Activated gamma-delta T cell treated with anti-CD3 and anti-CD28 coated beads, Interleukin-2, amount 50 U/mL, for 16 hours (primary cell): ENCODE measurements around the gene FAM234A.

Source experiments
- DNase-seq: peaks from one replicate; pipeline ENCODE4 v3.0.0-alpha.2; 2020; ENCODE audit warnings: low read depth

The FAM234A gene

DNA sequence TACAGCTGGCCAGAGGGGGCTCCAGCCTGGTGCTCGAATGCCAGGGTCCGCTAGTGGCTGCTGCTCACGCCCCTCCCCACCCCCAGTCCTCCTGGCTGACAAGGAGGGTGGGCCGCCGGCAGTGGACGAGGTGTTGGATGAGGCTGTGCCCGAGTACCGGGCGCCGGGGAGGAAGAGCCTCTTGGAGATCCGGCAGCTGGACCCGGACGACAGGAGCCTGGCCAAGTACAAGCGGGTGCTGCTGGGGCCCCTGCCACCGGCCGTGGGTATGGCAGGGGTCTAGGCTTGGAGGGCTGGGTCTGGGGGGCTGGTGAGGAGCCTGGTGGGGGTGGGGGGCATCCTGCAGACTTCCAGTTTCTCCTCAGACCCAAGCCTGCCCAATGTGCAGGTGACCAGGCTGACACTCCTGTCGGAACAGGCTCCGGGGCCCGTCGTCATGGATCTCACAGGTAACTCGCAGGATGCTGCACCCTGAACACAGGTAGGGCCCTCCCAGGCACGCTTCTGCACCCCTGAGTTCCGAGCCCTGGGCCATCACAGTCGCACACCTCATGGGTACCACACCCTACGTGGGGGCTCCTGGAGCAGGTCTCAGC, 47.1 kb downstream of the FAM234A start:
- DNase-seq = no peak

DNA sequence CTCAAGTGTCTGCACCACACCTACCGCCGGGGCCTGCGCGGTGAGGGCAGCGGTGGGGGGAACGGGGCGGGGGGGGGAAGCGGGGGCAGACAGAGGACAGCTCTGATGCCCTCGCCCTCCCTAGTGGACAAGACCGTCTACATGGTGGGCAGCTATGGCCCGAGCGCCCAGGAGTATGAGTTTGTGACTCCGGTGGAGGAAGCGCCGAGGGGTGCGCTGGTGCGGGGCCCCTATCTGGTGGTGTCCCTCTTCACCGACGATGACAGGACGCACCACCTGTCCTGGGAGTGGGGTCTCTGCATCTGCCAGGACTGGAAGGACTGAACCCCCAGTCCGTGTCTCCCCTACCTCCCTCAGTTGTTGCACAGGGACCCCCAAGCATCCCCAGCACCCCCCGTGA, 47.9 kb downstream of the FAM234A start:
- no peak for DNase-seq

DNA sequence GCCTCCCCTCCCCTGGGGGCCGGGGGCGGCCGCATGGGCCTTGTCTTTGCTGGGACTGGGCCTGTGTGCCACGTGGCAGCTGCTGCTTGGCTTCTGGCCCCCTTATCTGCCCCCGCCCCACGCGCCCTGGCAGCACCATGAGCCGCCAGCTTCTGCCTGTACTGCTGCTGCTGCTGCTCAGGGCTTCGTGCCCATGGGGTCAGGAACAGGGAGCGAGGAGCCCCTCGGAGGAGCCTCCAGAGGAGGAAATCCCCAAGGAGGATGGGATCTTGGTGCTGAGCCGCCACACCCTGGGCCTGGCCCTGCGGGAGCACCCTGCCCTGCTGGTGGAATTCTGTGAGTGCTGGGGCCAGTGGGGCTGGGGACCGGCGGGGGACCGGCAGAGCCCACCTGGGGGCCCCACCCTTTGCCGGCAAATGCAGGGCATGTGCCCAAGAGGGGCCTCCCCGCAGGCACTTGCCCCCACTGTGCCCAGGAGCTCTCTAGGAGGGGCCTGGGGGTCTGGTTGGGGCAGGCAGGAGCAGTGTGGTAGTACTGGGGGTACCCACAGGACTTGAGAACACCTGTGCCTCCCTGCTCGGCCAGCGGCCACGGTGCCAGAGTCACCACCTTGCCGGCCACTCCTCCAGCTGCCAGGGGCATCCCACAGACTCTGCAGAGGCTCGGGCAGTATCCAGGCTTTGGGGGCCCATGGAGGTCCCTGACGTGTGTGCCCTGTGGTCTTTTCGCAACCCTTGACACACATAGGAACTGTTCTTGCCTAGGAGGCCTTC, 48.6 kb downstream of the FAM234A start, which contains the start of gene PDIA2:
Gene PDIA2 (plus strand): TSS at position 132 of the 773 bp plus-strand sequence. CDS start 6 bp downstream, at position 138.
- no peak for DNase-seq

DNA sequence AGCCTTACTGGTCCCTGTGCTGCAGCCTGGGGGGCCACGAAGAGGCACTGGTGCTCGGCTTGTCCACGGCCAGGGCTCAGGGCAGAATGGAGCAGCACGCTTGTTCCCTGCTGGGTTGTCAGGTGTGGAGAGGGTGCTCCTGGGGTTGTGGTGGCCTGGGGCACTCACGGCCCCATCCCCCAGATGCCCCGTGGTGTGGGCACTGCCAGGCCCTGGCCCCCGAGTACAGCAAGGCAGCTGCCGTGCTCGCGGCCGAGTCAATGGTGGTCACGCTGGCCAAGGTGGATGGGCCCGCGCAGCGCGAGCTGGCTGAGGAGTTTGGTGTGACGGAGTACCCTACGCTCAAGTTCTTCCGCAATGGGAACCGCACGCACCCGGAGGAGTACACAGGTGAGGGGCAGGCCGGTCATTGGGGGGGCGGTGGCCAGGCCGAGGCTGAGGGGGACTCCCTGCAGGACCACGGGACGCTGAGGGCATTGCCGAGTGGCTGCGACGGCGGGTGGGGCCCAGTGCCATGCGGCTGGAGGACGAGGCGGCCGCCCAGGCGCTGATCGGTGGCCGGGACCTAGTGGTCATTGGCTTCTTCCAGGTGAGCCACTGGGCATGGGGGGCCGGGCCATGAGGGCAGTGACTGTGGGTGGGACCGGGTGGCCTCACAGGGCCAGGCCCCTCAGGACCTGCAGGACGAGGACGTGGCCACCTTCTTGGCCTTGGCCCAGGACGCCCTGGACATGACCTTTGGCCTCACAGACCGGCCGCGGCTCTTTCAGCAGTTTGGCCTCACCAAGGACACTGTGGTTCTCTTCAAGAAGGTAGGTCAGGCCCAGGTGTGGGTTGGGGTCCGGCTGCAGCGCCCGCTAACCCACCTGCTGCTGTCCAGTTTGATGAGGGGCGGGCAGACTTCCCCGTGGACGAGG, 49.8 kb downstream of the FAM234A start:
- no peak for DNase-seq

DNA sequence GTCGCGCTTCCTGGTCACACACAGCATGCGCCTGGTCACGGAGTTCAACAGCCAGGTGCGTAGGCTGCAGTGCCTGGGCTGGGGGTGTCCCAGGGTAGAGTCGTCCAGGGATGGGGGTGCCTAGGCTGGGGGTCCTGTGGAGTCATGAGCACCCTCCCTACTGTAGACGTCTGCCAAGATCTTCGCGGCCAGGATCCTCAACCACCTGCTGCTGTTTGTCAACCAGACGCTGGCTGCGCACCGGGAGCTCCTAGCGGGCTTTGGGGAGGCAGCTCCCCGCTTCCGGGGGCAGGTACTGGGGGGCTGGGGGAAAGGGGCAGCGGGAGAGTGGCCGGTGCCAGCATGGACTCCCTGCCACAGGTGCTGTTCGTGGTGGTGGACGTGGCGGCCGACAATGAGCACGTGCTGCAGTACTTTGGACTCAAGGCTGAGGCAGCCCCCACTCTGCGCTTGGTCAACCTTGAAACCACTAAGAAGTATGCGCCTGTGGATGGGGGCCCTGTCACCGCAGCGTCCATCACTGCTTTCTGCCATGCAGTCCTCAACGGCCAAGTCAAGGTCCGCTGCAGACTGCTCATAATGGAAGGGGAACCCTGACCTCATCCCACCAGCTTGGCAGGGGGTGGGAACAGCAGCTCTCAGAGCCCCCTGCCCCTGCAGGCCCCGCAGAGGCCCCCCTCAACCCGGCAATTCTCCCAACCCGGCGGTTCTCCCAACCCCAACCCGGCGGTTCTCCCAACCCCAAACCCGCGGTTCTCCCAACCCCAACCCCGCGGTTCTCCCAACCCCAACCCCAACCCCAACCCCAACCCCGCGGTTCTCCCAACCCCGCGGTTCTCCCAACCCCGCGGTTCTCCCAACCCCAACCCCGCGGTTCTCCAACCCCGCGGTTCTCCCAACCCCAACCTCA, 50.8 kb downstream of the FAM234A start:
- no peak for DNase-seq

DNA sequence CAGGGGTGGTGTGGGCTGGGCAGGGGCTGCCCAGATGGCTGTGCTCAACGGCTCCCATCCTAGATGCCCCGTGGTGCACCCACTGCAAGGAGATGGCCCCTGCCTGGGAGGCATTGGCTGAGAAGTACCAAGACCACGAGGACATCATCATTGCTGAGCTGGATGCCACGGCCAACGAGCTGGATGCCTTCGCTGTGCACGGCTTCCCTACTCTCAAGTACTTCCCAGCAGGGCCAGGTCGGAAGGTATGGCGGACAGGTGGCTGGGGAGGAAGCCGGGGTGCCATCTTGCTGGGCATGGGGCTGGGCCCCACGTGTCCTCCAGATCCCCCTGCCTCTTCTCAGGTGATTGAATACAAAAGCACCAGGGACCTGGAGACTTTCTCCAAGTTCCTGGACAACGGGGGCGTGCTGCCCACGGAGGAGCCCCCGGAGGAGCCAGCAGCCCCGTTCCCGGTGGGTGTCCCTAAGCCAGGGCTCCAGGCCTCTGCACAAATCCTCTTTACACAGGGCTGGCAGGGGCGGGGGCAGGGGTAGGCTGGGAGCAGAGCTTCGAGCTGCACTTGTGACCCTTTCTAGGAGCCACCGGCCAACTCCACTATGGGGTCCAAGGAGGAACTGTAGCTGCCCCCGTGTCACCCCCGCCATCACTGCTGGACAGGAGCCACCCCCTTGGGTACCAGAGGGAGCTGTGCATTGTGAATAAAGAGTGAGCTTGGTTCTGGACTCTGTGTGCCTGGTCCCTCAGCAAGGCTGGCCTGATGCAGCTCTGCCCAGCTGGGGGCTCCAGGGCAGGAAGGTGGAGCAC, 52.1 kb downstream of the FAM234A start:
- DNase-seq = no peak

DNA sequence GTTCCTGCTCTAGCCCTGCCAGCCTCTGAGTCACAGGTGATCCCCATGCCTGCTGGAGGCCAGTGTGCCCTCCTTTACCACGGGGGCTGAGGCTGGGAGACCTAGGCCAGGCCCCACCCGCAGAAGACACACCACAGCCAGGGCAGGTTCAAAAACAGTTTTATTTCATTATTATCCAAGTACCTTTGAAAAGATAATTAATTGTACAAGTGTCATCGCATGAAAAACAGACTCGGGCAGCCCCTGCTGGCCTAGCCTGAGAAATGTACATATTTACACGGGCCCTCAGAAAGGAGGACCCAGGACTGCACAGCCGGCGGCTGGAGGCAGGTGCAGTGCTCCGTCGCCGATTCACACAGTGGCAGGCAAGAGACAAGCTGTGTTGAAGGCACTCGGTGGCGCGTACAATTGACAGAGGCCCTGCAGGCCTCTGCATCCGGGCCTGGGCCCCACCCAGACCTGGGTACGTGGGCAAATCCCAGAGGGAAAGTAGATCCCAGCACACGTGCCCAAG, 52.7 kb downstream of the FAM234A start:
- no peak for DNase-seq

DNA sequence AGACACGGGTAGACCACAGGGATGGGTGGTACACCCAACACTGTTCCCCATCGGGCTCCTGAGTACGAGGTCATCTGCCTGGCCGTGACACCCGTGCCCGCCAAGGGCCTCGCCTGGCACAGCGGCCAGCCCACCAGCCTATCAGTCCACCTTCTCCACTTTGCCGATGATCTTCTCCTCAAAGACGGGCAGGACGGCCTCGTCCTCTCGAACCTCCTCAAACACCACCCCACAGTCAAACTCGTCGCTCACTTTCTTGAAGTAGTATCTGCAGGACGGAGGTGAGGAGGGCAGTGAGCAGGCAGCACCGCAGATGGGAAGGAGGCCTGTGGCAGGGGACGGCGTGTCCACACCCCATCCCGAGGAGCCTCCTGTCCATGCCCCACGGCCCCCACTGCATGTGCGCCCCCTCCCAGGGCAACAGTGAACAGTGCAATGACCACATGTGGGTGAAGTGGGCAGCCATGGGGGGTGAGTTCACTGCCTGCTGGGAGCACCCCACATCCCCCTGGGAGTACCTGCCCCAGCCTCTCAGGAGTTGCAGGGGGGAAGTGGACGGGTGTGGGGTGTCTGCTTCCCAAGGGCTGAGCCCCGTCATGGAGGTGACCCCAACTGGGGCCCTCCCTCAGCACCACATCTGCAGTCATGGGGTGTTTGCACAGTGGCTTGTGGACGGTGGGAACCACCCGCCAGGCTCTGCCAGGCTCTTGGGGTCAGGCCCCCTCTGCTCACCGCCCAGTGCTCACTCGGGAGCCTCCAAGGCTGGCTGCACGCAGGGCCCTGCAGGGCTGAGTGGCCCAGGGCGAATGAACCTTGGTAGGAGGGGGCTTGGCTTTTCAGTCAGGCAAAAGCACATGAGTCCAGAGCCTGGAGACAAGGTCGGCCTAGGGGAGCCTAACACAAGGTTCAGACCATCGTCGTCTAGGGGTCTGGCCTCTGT, 53.6 kb downstream of the FAM234A start:
- no peak for DNase-seq

DNA sequence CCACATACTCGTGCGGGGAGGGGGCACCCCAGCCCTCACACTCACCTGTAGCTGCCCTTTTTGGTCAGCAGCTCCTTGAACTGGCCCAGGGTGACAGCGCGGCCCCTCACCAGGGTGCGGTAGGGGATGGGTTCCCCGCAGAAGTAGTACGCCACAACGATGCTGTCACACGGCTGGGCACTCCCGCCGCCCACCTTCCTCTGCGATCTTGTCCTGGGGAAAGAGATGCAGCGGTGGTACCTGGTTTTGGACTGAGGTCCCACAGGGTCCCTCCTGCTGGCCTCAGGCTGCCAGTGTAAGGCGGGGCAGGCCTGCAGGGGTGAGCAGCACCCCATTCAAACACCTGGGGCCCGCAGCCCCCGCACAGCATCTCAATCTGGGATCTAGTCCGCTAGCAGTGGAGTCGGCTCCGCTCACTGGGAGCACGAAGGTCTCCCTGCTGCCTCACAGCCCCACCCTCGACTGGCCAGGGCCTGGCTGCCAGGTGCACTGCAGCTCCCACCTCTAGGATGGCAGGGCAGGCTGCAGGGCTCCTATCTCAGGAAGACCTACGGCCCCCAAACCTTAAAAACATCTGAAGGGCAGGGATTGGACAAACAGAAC, 54.9 kb downstream of the FAM234A start:
- no peak for DNase-seq

DNA sequence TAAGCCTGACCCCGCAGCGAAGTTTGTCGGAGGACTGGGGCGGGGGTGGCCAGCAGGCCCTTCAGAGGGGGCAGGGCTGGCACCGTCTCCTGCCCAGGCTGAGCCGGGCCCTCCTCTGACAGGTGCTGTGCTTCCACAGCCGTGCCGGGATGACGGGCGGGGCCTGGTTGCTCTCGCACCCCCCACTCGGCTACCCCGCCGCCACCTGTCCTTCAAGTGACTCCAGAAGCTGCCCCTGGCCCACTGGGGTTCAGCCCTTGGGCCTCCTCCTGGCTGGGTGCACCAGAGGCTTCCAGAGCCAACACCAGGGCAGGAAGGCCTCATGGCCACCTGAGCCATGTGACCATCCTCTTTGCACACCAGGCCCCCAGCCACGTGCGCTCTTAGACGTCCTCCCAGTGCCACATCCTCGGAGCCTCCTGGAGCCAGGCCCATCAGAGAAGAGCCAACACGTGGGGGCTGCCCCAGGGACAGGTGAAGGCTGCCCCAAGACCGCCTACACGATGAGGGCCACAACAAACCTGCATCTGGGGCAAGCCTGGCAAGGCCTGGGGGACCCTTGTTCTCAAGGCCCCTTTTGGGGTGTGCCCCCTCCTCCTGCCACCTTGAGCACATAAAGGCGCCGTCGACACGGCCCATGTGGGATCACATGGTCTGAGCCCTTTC, 55.5 kb downstream of the FAM234A start:
- DNase-seq = no peak

DNA sequence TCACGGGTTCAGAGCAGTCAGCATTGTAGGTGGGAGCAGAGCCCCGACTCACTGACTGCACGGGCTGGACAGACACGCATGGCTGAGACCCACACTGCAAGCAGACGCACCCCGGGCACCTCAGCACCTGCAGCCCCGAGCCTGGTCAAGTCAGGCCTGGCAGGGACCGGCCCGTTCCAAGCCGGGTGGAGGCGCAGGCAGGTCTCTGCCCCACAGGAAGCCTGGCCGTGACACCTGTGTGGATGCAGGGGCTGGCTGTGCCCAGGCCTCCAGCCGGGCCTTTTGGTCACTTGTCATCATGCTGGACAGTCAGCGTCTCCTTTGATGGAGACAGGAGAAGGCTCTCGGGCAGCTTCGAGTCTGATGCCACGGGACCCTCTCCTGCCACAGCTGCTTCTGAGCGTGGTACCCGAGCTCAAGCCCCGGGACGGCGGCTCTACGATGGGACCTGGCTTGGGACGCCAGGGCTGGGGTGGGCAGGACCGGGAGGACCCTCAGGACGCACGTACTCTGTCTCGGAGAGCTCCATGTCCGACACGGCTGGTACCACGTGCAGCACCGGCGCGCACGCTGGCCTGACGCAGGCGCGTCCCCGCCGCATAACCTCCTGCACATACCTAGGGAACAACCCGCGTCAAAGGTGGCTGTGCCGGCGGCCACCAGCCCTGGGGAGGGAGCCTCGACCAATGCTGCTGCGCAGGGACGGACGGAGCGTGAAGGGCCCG, 56.2 kb downstream of the FAM234A start:
- no peak for DNase-seq

DNA sequence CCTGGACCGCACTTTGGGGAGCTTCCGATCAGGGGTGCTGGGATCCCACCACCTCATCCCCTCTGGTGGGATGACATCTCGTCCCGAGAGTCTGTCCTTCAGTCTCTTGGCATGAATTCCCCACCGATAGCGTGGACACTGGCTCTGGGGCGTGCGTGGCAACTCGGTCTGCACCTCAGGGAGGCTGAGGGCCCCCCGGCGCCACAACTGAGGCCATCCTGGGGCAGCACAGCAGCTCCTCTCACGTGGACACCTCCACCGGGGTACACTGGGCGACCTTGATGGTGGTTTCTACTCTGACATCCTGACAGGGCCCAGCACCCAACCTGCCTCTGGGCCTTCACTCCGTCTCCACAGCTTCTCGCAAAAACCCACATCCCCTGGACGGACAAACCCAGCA, 56.9 kb downstream of the FAM234A start:
- DNase-seq = no peak

DNA sequence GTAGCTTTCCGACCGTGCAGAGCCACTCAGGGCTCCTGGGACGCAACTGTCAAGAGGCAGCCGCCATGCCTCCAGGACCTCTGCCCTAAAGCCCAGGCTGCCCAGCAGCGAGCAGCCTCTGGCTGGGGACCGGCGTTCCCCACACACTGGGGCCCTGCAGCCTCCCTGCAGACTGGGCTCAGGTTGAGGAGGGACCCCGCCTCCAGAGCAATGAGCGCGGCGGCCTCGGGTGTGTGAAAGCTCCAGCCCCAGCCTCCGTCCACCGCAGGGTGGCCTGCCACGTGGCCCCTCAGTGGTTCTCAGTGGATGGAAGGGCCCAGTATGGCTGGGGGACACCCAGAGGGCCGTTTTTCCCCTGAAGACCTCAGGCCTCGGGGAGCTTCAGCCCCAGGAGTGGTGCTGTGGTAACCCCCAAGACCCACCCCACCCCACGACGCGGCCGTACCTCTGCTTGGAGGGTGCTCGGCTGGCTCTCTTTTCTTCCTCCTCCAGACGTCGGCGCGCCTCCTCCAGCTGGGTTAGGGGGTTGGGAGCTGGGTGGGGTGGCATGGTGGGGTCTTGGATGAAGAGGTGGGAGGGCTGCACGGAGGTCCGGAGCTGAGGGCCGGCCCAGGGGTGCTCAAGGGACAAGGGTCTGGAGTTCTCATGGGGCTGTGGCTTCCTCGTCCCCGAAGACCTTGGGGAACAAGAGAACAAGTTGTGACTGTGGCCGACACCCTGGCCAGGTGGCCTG, 58.6 kb downstream of the FAM234A start:
- no peak for DNase-seq

DNA sequence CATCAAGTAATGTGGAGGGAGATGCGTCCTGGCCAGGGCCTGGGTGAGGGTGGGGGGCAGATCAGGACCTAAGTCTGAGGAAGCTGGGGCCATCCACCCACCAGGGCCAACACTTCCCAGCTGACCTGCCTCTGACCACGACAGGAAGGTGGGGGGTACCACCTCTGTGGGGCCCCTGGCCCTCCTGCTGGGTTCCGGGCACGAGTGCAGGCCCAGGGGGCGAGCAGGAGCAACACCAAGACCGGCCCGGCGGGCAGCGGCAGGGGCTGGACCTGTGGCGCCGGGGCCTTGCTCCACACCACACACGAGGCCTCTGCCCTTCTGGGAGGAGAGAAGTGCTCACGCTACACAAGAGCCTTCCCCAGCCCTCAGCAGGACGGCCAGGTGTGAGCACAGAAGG, 61.7 kb downstream of the FAM234A start:
- no peak for DNase-seq

DNA sequence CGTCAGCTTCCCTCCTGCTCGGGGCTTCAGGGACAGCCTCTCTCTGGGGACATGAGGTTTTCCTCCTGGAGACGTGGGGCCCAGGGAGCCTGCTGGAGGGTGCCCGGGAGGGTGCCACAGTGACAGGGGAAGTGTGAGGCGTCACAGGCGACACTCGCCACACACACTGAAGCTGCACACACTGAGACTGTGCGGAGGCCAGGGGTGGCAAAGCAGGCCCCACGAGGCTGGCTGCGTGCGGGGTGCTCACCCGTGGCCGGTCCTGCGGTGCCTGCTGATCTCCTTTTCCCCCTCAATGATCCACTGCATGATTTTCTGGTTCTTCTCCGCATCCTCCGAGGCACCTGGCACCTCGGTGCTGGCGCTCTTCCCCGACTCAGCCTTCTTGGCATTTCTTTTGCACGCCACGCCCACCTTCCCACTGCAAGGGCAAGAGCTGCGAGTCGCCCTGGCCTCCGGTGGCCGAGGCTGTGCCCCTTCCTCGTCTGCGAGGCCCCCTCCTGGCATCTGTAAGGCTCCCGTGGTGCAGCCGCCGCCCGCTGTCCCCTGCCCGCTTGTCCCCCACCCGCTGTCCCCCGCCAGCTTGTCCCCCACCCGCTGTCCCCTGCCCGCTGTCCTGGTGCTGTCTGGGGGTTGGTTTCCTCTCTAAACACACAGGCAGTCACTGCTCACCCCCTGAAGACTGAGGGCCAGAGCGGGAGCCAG, 62.3 kb downstream of the FAM234A start:
- DNase-seq = no peak

DNA sequence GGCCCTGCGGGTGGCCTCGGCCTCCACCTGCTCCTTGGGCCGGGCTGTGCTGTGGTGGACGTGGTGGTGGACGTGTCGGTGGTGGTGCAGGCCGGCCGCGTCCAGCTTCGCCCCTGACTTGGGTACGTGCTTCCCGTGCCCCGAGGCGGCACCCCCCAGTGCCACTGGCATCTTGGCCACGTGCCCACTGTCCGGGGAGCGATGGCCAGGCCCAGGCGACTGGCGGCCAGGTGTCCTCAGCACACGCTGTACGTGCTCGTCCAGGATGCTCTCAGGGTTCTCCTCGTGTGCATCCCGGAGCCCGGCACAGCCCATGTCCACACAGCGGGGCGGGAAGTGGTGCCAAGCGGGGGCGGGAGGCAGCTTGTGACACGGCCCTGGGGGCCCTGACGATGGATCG, 63.2 kb downstream of the FAM234A start:
- no peak for DNase-seq
